K562 (cell line): ENCODE results near the gene GCN1. TPM values are rescaled to one million over a fixed set of nuclear protein-coding genes. Genes with fewer than 3 reads are reported as not detected.

Experiments
- ARNT ChIP-seq, 2 experiments: fragments of 450-650 bp; IDR thresholded peaks; 2 replicates each; pipeline ENCODE4 v1.6.1; 2016; ENCODE audit warnings: mild to moderate bottlenecking in 1 of 2
- BMI1 ChIP-seq: fragments of 150-350 bp; IDR thresholded peaks from 2 replicates; pipeline ENCODE4 v1.6.1; 2014; ENCODE audit warnings: low read length
- CBFA2T2 ChIP-seq: fragments of 450-650 bp; conservative IDR thresholded peaks from 2 replicates; pipeline ENCODE4 v1.6.1; 2017; ENCODE audit warnings: mild to moderate bottlenecking
- CSDE1 ChIP-seq, 2 experiments: fragments of 450-650 bp; IDR thresholded peaks; 2 replicates each; pipeline ENCODE4 v1.6.1; 2016; ENCODE audit warnings: mild to moderate bottlenecking in 1 of 2
- MXI1 ChIP-seq: IDR thresholded peaks from 2 replicates; pipeline ENCODE4 v1.6.1; 2011; ENCODE audit warnings: low read depth, mild to moderate bottlenecking, improper control_type of control experiment, low read length
- NONO ChIP-seq, 2 experiments: fragments of 200-400 bp in 1 of 2; fragments of 450-650 bp in 1 of 2; formaldehyde crosslinking in 1 of 2; IDR thresholded peaks; 2 replicates each; pipeline ENCODE4 v1.6.1; 2017; ENCODE audit warnings: low read depth in 2 of 2, mild to moderate bottlenecking in 2 of 2, moderate library complexity in 2 of 2, low read length in 1 of 2
- NUFIP1 ChIP-seq: fragments of 450-650 bp; IDR thresholded peaks from 2 replicates; pipeline ENCODE4 v1.6.1; 2018; ENCODE audit not compliant: partially characterized antibody
- POLR2AphosphoS5 ChIP-seq: IDR thresholded peaks from 2 replicates; pipeline ENCODE4 v1.6.1; 2011; ENCODE audit warnings: mild to moderate bottlenecking, low read depth, low read length, moderate library complexity; ENCODE audit not compliant: control insufficient read depth, insufficient read depth
- SAFB2 ChIP-seq: fragments of 200-400 bp; formaldehyde crosslinking; IDR thresholded peaks from 2 replicates; pipeline ENCODE4 v1.6.1; 2018; ENCODE audit warnings: borderline replicate concordance, low read length, low read depth, moderate library complexity; ENCODE audit not compliant: severe bottlenecking
- SIX5 ChIP-seq, 2 experiments: IDR thresholded peaks; 2 replicates each; pipeline ENCODE4 v1.6.1; 2011; ENCODE audit warnings: low read length in 2 of 2, borderline replicate concordance in 1 of 2, low read depth in 1 of 2, mild to moderate bottlenecking in 1 of 2, moderate library complexity in 1 of 2; ENCODE audit not compliant: insufficient read depth in 1 of 2
- SP2 ChIP-seq: IDR thresholded peaks from 2 replicates; pipeline ENCODE4 v1.6.1; 2011; ENCODE audit warnings: mild to moderate bottlenecking, low read depth, low read length, moderate library complexity; ENCODE audit not compliant: poor library complexity, severe bottlenecking; ENCODE audit errors: extremely low read depth
- TCF3 ChIP-seq: sonication (generic); formaldehyde crosslinking; IDR thresholded peaks from 2 replicates; pipeline ENCODE4 v1.4.0; 2020; ENCODE audit warnings: mild to moderate bottlenecking, missing genetic modification reagents
- THRAP3 ChIP-seq: fragments of 450-650 bp; IDR thresholded peaks from 2 replicates; pipeline ENCODE4 v1.6.1; 2016; ENCODE audit warnings: mild to moderate bottlenecking, inconsistent platforms, borderline replicate concordance
- ZC3H4 ChIP-seq: sonication (generic); formaldehyde crosslinking; IDR thresholded peaks from 2 replicates; pipeline ENCODE4 v1.9.0; 2021; ENCODE audit warnings: missing genetic modification reagents, borderline replicate concordance
- ZNF146 ChIP-seq: IDR thresholded peaks from one replicate; pipeline ENCODE4 v1.6.1; 2018; ENCODE audit warnings: missing compliant biosample characterization; ENCODE audit not compliant: unreplicated experiment
- ZNF75A ChIP-seq: fragments of 450-650 bp; formaldehyde crosslinking; IDR thresholded peaks from 2 replicates; pipeline ENCODE4 v1.4.0; 2020; ENCODE audit warnings: mild to moderate bottlenecking
- polyA plus RNA-seq, 8 experiments: library from polyadenylated mRNA; depleted of rRNA in 4 of 8; stranded (reverse) in 5 of 8; unstranded in 3 of 8; fragments of >200 nt; fragmentation: Nextera tagmentation in 2 of 8; fragmentation: Illumina TruSeq in 1 of 8; extraction: Ambion mirVana in 2 of 8; extraction: Trizol in 1 of 8; gene quantifications; 2 replicates each; pipeline versions ENCODE4 v1.2.1 to v1.2.3, GENCODE V29; 2011 to 2014; ENCODE audit warnings: inconsistent platforms in 1 of 8, missing spikeins in 1 of 8
- total RNA-seq, 7 experiments: library from RNA; depleted of rRNA in 6 of 7; stranded (reverse); fragments of >200 nt in 6 of 7; fragmentation: Illumina TruSeq in 2 of 7; extraction: Trizol in 2 of 7; gene quantifications; 2 replicates each; pipeline versions ENCODE4 v1.2.1 to v1.2.3, GENCODE V29; 2011 to 2021; ENCODE audit warnings: low replicate concordance in 1 of 7
- TF ChIP-seq, protein P1 (sequence below): fragments of 200-800 bp; sonication (Bioruptor generic); IDR thresholded peaks from 2 replicates; pipeline ENCODE4 v1.6.1; 2017; ENCODE audit warnings: missing genetic modification characterization, missing compliant biosample characterization
- TF ChIP-seq, protein P2 (sequence below): fragments of 250-450 bp; sonication (Bioruptor Pico); IDR thresholded peaks from 2 replicates; pipeline ENCODE4 v1.4.0; 2020; ENCODE audit warnings: borderline replicate concordance
- TF ChIP-seq, protein P3 (sequence below): IDR thresholded peaks from 2 replicates; pipeline ENCODE4 v1.6.1; 2014; ENCODE audit warnings: antibody characterized with exemption
- TF ChIP-seq, protein P4 (sequence below): fragments of 250-450 bp; sonication (Bioruptor Pico); IDR thresholded peaks from 2 replicates; pipeline ENCODE4 v1.4.0; 2020; ENCODE audit warnings: mild to moderate bottlenecking, moderate library complexity, borderline replicate concordance

Gene GCN1
- total and polyA plus RNA-seq, 9 of the 15 experiments (the other 6 are each of a cell fraction or from before 2014, with no cell fraction given): 11.9 to 190 (median 51.7) TPM

DNA sequence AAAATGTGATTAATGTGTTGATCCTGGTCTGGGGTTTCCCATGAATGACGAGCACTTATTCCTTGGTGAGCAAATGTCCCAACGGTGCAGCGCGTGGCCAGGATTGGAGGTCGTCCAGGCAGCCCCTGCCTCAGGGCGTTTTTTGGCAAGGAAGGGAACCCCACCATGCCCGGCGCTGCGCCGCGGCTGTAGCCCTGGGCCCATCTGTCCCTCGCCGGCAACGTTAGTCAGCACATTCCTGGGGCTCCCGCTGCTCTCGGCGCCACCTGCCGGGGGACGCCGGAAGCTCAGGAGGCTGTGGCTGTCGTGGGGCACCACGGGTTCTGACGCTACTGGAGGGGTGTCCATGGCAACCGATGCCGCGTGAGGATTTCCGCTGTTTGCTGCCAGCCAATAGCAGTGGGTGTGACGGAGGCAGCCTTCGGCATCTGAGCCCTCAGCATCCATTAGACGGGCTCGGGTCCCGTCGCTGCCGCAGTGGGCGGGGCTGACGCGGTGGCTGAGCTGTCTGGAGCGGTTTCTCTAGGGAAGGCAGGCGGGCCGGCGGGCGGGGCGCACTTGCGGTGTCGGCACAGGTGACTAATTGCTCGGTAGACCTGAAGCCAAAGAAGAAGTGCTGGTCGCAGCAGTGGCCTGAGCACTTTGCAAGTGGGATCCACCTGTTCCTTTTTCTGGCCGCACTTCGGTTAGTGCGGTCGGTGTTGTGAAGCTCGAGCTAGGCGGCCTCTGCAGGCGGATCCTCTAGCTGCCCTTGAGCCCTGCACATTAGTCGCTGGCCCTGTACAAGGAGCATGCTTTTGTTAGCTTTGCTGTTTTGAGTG, 107.5 kb downstream of the GCN1 start (continued):
- TF ChIP-seq ARNT (IDR thresholded peaks at IDR 0.05): no peak
- peak; percentile 81 for TF ChIP-seq BMI1
- TF ChIP-seq SAFB2: no peak
- peak; percentile 86 for TF ChIP-seq MXI1
- TF ChIP-seq THRAP3: no peak
- peak in 1 of 2 experiments; percentile 81; a peak in 2 of 4 replicates for TF ChIP-seq CSDE1 (IDR thresholded peaks at IDR 0.05)
- TF ChIP-seq, protein P1, sequence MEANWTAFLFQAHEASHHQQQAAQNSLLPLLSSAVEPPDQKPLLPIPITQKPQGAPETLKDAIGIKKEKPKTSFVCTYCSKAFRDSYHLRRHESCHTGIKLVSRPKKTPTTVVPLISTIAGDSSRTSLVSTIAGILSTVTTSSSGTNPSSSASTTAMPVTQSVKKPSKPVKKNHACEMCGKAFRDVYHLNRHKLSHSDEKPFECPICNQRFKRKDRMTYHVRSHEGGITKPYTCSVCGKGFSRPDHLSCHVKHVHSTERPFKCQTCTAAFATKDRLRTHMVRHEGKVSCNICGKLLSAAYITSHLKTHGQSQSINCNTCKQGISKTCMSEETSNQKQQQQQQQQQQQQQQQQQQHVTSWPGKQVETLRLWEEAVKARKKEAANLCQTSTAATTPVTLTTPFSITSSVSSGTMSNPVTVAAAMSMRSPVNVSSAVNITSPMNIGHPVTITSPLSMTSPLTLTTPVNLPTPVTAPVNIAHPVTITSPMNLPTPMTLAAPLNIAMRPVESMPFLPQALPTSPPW: peak; percentile 35; the same call in 1 of the 2 replicates
- TF ChIP-seq ZNF75A (CRISPR knock-in tag): no peak
- no peak for TF ChIP-seq ZC3H4 (CRISPR knock-in tag)
- TF ChIP-seq ZNF146 (CRISPR knock-in tag): no peak
- no peak for TF ChIP-seq SP2
- TF ChIP-seq TCF3 (CRISPR knock-in tag): no peak; the same call in 1 of the 2 replicates
- no peak for TF ChIP-seq CBFA2T2
- TF ChIP-seq NUFIP1: no peak
- 0 out of 2 replicates have a peak, but pooled peaks have one; percentile 29 for TF ChIP-seq POLR2AphosphoS5
- TF ChIP-seq, protein P2, sequence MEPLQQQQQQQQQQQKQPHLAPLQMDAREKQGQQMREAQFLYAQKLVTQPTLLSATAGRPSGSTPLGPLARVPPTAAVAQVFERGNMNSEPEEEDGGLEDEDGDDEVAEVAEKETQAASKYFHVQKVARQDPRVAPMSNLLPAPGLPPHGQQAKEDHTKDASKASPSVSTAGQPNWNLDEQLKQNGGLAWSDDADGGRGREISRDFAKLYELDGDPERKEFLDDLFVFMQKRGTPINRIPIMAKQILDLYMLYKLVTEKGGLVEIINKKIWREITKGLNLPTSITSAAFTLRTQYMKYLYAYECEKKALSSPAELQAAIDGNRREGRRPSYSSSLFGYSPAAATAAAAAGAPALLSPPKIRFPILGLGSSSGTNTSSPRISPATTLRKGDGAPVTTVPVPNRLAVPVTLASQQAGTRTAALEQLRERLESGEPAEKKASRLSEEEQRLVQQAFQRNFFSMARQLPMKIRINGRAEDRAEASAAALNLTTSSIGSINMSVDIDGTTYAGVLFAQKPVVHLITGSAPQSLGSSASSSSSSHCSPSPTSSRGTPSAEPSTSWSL (CRISPR knock-in tag): no peak
- TF ChIP-seq NONO (IDR thresholded peaks at IDR 0.05; ENCODE audit: low read depth in 2 of 2, low read length in 1 of 2): no peak
- no peak for TF ChIP-seq SIX5 (IDR thresholded peaks at IDR 0.05; ENCODE audit: borderline replicate concordance in 1 of 2, insufficient read depth in 1 of 2, low read depth in 1 of 2, low read length in 2 of 2)
- TF ChIP-seq, protein P3, sequence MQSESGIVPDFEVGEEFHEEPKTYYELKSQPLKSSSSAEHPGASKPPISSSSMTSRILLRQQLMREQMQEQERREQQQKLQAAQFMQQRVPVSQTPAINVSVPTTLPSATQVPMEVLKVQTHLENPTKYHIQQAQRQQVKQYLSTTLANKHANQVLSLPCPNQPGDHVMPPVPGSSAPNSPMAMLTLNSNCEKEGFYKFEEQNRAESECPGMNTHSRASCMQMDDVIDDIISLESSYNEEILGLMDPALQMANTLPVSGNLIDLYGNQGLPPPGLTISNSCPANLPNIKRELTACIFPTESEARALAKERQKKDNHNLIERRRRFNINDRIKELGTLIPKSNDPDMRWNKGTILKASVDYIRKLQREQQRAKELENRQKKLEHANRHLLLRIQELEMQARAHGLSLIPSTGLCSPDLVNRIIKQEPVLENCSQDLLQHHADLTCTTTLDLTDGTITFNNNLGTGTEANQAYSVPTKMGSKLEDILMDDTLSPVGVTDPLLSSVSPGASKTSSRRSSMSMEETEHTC: peak; percentile 57; the same call in 1 of the 2 replicates
- TF ChIP-seq, protein P4, sequence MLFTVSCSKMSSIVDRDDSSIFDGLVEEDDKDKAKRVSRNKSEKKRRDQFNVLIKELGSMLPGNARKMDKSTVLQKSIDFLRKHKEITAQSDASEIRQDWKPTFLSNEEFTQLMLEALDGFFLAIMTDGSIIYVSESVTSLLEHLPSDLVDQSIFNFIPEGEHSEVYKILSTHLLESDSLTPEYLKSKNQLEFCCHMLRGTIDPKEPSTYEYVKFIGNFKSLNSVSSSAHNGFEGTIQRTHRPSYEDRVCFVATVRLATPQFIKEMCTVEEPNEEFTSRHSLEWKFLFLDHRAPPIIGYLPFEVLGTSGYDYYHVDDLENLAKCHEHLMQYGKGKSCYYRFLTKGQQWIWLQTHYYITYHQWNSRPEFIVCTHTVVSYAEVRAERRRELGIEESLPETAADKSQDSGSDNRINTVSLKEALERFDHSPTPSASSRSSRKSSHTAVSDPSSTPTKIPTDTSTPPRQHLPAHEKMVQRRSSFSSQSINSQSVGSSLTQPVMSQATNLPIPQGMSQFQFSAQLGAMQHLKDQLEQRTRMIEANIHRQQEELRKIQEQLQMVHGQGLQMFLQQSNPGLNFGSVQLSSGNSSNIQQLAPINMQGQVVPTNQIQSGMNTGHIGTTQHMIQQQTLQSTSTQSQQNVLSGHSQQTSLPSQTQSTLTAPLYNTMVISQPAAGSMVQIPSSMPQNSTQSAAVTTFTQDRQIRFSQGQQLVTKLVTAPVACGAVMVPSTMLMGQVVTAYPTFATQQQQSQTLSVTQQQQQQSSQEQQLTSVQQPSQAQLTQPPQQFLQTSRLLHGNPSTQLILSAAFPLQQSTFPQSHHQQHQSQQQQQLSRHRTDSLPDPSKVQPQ: no peak
